Cortex of kidney (tissue), 1 donor: ENCODE measurements around the gene ANKS1B.

Experiments used
- DNase-seq: peaks from one replicate; lab custom pipeline; 2025; lab: John Stamatoyannopoulos, UW

ANKS1B gene

DNA sequence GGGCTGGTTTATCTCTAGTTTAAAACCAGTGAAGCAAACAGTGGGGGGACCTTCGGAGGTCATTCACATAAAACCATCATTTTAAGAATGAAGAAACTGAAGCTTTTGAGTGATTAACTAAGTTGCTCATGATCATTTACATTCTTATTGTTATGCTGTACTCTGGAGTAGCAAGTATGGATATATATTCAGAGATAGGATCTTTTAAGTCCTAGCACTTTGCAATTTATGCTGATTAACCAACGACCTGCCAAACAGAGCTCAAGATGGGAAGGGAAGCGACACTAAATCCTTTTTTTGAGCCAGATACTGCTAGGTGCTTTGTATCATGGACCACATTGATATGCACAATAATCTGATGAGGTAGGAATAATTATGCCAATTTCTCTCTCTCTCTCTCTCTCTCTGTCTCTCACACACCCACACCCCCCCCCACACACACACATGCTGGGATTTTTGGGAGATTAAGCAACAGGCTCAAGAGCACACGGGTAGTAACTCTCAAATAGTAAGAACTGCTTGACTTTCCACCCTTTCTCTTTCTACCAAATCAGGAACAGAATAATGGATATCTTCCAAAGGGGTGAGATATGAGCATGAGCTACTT, 1036.3 kb downstream of the ANKS1B start:
- no peak for DNase-seq

DNA sequence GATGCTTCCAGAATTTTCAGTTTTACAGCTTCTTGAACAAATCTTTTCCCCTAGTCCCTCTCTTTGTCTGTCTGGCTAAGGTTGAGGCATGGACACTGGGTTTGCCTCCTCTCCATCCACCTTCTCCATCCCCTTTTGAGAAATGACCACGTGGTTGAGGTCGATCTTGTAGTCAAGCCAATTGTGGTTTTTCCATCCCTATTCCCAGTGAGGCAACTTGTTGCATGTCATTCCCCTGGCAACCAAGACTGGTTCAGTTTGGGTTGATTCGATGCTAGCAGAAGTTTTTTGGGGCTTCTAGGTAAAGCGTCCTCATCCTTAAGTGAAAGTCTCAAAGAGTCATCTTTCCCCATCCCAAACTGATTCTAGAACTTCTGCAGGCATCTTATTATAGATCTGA, 1038.9 kb downstream of the ANKS1B start:
- no peak for DNase-seq

DNA sequence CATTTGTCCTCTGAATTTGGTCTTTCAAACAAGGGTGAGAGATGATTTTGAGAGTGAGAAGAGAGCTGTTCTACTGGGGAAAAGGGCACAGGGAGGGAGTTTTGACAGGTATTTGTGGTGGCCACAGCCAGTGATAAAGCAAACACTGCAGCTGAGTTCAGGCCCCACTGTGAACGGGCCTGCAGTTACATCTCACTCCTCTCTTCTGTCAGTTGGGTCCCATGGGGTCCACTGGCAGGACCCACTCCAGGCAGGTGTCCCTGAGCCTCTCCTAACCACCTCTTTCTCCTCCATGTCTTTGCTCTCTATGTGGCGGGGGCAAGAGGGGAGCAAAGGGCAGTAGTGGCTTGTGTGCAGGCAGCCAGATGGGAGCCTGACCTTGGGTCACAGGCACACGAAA, 1044.8 kb downstream of the ANKS1B start:
- no peak for DNase-seq

DNA sequence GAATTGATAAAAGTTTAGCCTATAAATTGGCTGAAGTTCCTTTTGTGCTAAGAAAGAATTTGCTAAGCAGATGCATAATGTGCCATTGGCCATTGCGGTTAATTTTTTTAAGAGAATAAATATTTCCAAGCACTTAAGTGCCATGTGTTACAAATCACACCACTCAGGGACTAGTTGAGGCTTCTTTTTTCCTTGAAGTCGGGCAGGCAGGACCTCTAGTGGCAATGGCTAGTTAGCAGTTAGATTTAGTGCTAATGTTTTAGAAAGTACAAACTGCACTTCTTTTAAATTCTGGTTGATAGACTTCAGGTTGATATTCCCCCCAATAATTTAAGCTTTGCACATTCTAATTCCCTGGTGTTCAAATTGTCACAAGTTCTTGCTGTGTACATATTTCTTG, 1045.4 kb downstream of the ANKS1B start:
- no peak for DNase-seq

DNA sequence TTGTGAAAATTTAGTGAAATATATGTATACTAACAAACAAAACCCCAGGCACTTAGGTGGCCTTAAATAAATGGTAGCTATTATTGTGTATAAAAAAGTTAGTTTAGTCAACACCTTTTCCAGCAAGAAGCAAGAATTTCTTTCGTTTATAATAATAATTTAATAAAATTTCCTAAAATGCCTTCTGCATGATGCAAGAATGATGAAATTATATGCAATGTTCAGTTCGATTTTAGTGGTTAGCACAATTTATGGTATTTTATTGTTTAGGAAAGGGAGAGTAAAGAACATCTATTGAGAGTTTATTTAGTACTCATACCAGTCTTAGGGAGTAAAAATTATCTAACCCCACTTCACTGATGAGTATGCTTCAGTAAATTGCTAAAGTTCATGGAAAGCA, 1048.9 kb downstream of the ANKS1B start:
- DNase-seq = no peak

DNA sequence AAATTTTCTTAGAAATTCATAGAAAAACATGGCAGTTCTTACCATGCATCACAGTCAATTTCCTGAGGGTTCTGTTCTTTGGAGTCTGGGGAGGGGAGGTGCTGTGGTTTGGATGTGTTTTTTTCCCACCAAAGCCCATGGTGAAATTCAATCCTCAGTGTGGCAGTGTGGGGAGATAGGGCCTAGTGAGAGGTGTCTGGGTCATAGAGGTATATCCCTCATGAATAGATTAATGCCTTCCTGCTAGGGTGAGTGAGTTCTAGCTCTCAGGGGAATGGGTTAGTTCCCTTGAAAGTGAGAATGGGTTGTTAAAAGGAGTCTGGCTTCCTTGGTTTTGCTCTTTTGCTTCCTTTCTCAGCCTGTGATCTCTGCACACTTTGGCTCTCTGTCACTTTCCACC, 1061.9 kb downstream of the ANKS1B start:
- no peak for DNase-seq

DNA sequence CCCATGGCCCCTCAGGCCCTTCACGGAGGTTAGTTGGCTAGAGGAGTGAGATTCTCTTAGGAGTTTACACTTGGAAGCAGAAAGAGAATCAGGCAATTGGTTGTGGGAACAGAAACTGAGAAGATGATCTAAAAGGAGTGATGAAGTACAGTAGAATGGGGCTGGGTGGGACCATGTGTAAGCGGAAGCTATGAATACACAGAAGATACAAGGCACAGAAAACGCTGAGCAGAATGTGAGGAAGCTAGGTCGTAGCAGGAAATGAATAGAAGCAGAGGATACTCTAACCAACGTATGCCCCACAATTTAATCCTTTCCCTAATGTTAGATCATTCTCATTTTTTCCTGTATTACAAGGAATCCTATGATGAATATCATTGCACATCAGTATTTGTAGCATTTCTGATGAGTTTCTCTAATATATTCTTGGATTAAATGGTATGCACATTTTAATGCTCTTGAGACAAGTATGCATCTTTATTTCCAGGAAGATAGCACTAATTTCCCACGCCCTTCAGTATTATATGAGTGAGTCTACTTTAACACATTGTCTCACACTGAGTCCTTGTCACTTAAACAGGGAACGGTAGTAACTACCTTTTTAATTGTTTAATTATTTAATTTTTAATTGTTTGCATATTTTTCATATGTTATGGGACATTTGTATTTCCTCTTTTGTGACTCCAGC, 1066.4 kb downstream of the ANKS1B start:
- no peak for DNase-seq

DNA sequence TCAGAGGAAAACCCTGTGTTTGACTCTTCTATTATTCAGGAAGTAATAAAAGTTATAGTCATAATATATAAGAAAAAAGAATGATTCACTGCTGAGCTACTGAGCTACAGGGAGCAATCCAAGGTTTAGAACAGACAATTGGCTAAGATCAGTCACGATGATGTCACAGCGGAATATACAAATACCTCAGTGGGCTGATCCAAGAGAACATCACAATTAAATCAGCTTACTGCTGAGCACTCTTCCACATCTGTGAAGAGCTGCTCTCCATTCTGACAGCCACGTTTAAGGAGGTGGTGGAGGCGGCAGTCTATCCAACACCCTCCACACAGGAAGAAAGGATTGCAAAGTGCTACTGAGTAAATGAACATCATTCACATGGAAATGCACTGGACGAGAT, 1068.6 kb downstream of the ANKS1B start:
- no peak for DNase-seq

DNA sequence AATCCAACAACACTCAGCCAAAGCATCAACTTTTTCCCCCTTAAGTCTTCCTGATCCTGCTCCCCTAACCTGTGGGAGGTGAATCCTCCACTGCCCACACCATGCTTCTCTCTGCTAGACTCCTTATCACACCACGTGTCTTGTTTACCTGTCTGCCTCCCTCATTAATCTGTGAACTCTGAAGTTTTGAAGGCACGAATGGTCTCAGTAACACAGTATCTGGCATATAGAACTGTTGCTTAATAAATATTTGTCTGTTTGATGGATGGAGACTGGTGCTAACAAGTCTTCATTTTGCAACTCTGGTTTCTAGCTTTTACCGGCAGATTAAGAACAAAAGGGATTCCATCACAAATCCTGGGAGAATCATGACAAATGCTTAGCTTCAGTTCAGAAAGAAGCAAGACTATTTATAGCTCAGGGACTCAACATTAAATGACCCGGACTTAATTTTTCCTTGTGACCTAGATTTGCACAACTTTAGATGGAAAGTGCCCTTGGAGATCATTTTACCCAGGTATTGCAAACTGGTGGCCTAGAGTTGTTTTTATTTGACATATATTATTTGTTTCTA, 1072.2 kb downstream of the ANKS1B start:
- DNase-seq = no peak

DNA sequence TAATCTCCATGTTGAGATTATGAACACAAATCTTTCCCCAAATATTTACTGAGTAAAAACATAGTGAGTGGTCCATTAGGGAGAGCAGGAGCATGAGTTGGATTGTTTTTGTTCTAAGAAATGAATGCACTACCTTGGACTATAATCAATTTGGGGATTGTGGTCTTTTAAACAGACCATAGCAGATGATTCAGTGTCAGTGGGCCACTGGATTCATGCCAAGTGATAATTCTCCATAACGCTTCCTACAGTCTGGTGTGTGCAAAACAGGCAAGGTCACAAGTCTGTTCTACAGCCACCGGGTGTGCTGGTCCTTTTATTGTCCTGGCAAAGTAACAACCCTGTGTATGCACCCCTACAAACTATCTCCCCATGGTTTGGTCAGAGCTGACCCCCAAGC, 1073.3 kb downstream of the ANKS1B start:
- no peak for DNase-seq

DNA sequence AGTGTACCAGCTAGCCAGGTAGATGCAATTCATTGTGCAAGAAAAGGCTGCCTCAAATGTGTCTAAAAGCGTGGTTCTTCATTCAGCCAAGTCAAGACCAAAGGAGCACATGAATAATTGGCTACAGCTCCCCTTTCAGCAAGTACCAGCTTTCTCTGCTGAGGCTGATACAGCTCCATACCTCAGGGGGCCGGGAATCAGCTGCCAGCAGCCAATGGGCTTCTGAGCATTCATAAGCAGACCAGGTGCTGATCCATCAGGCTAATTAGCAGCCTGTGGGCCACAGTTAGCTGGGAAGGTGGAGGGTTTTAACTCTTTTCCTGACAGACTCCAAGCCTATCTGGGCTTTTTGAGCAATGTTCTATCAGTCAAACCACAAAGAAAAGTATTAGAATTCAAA, 1075.0 kb downstream of the ANKS1B start:
- DNase-seq = no peak

DNA sequence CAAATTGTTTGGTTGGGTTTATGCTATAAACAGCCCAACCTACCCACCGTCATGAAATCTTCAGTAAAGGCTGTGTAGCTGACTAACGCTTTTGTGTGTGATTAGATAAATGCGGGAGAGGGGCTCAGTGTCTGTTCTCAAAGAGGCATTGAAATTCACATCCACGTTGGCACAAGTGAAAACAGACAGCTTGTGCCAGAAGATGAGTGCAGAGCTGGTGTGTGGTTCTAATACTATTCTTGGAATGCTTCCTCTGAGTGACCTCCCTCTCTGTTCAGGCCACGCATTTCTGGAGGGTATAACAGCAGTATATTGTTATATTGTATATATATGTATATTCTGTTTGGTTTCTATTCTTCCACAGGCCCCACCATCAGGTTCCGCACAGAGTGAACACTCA, 1075.9 kb downstream of the ANKS1B start:
- no peak for DNase-seq

DNA sequence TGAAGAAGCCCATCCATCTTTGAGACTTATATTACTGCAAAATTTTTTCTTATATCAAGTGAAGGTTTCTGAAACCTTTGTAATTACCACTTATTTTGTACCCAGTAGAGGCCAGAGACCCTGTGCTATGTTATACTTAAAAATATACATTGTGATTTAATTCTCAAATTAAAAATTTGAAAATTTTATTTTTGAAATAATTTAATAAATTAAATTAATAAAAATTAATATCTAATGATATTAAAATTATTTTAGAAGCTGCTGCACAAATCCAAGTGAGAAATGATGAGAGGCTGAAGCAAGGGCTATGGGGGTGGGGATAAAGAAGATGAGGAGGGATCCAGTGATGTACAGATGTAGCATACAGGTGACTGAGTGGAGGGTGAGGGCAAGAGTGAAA, 1080.9 kb downstream of the ANKS1B start:
- DNase-seq = no peak

DNA sequence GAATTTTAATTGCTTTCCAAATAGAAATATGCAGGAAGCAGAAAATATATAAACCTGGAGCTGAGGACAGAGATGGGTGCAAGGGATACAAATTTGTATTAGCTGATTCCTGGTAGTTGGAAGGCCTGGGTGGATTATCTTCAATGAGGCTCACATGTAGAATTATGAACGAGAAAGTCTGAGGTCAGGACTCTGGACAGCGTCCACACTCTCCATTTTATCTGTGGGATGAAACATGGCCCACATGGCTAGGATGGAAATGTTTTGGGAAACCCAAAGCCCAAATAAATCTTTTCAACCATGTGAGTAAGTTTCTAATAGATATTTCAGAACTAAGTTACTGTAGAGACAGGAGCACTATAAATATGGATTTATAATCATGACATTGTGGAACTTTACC, 1083.5 kb downstream of the ANKS1B start:
- DNase-seq = no peak

DNA sequence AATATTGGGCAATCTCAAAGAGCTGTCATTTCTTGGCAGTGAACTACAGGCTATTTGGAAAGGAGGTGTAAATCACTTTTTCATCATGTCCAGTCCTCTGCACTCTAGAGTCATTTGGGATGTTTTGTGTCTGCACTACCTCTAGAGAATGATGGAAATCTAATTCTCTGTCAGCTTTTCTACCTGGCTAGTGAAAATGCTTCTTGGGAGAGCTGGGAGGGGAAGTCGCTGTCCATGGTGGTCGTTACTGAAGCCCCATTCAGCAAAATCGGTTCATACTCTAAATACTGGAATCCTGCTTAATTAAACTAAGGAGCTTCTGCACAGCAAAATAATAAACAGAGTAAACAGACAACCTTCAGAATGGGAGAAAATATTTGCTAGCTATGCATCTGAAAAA, 1087.8 kb downstream of the ANKS1B start:
- DNase-seq = no peak

DNA sequence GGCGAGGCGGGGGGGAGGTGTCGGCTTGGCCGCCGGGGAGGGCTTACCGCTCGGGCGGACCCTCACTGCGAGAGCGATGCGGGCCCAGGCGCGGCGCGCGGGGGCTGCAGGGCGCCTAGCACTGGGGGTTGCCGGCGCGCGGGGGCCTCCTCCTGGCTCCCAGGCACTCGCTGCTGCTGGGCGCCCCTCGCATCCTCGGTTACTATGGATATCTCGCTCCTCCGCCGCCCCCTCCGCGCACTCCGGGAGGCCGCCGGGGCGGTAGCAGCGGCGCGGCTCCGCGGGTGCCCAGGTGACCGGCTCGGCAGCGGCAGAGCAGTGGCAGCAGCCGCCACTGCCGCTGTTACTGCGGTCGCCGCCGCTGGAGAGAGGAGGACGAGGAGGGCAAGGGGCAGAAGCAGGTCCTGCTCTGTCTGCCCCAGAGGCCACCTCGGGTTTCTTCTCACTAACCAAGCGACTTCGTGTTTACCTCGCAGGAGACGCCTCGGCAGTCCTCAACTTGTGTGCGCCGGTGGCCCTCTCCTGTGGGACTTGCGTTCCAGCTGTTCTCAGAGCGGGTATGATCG, 1089.6 kb downstream of the ANKS1B start:
- no peak for DNase-seq

DNA sequence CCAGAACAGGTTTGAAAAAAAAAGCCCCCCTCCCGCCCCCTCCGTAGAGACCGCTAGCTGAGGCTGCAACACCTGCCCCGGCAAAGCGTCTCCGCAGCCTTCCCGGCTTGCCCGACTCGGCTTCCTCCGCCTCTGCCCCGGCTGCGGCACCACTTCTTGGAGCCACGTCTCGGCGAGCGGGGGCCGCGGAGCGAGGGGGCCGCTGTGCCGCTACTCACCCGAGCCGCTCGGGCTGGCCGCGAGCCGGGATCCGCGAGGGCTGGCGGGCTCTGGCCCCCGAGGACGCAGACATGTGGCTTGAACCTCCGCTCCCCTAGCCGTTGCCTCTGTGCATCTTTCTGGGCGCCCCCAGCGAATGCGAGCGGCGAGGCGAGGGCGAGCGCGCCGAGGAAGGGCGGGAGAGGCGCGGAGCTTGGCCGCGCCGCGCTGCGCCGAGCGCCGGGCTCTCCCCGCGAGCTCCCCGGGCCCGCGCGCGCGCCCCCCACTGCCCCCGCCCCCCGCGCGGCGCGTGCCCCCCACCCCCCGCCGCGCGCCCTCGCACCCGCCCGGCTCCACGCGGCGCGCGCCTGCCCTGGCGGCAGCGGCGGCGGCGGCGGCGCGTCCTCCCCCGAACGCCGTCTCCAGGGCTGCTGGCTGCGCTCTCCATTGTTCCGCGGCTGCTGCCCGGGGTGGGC, 1090.2 kb downstream of the ANKS1B start:
- no peak for DNase-seq

DNA sequence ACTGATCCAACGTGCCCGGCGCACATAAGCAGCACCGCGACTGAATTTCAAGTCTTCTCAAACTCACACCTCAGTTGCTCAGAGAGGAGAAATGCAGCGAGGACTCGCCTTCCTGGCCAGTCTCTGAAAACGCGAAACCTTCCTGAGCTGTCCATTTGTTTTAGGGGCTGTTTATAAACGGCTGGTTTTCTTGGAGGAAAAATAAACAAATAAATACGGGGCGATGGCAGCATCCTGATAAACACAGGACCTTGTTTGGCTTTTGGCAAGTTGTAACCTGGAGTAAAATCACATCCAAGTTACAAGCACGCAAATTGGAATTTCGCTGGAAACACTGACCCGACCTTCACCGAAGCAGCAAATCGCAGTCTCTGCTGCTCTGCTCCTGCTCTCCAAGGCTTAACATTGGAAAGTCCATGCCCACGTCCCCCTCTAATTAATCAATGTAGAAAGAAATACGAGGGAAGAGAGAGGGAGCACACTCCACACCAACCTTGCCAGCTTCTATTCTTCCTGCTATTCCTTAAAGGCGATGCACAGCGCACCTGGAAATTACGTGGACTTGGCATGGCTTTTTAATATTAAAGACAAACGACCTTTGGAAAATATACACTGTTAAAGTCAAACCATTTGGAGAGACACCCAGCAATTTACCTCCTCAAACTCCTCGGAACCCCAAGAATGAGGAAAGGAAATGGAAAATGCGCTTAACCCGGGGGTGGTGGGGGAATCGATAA, 1090.9 kb downstream of the ANKS1B start:
- no peak for DNase-seq

DNA sequence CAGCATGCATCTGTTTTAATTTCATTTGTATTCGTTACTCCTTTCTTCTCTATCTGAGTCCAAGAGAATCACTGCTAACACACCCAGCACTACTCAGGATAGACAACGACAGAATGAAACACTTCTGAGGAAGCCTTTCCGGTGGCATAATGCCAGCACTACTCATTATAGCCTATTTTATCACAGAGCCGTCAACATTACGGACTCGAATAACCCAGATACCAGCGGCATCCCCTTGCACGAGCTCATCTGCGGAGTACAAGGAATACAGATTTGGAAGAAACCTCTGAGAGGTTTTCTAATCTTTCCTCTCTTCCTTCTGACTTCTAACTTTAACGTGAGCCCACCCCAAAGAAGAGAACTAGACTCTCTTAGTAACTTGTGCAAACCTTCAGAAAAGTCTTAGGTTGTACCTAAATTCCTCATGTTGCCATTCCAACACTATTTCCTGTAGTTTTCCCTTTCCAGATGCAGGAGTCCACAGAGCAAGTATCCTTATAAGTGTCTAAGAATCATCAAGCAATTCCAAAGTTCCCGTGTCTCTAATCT, 1091.5 kb downstream of the ANKS1B start:
- DNase-seq = no peak

DNA sequence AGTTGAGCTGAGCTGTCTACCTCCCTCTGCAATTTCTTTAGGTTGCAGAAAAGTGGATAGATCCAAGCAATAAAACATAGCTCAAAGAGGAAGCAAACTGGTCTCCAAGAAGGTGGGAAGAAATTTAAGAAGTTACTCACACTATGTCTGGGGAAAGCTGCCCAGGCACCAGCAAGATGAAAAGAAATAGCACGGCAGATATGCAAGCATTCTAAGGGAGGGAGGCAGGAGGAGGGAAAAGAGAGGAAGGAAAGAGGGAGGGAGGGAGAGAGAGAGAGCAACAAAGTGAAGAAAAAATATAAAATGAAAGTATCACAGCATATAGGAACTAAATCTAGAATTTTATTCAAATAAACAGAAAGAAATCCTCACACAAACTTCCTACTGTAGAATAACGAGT, 1099.0 kb downstream of the ANKS1B start:
- DNase-seq = no peak

DNA sequence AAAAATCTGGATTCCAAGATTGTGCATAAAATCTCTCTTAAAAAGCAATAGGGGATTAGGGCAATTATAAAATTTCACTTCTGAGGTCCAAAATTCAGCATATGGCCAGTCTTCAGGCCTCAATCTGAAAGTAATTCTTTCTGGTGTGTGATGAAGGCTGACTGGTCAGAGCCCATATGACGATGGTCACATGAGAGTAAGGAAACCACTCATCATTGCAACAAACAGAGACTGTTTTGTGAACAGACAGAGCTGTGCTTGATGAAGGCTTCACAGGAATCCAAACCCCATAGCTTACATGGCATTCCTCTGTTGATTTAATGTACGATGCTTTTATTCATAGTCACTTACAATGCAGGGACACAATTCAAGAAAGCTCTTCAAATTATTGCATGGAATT, 1101.5 kb downstream of the ANKS1B start:
- no peak for DNase-seq

DNA sequence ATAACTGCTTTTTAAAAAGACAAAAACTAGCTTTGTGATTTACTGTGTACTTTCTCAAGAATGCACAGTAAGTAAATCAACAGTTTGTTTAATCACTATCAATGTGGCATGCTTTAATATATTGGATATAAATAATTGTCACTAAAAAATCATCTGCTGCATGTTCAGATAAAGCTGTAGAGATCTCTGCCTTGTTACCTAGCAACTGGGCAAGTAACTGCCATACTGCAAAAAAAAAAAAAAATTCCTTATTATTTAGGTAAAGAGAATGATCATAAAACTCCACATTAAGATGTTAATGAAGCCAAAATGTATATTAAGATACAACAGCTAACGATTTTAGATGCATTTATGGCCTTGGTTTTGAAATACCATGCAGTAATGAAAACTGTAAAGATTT, 1102.2 kb downstream of the ANKS1B start:
- no peak for DNase-seq
